AG04450 (cell line): ENCODE measurements around the gene KCNK17. TPM values are rescaled to one million over a fixed set of nuclear protein-coding genes. Genes with fewer than 3 reads are reported as not detected.

Experiments used
- CTCF ChIA-PET: fragments of 300-600, 350-600 bp; formaldehyde crosslinking; extraction: SDS; loops from one replicate; lab custom pipeline; 2022; ENCODE audit warnings: antibody characterized with exemption, inconsistent platforms; lab: Charles Lee
- POLR2A ChIA-PET: fragments of 350-600 bp; formaldehyde crosslinking; extraction: SDS; loops from one replicate; lab custom pipeline; 2021; ENCODE audit warnings: antibody characterized with exemption, inconsistent platforms; lab: Yijun Ruan, JAX
- DNase-seq: peaks from one replicate; pipeline ENCODE4 v3.0.0-alpha.2; 2011; ENCODE audit warnings: low read depth, low spot score
- H3K27ac ChIP-seq: one replicate; pipeline ENCODE4 v1.5.1; 2012; ENCODE audit warnings: low read depth, low read length, control low read depth
- H3K27me3 ChIP-seq: one replicate; pipeline ENCODE4 v1.6.0; 2012; ENCODE audit warnings: low read length; ENCODE audit not compliant: control insufficient read depth, insufficient read depth
- H3K4me3 ChIP-seq: 2 replicates; pipeline ENCODE4 v1.5.1; 2011; ENCODE audit warnings: mild to moderate bottlenecking, low read depth, low read length, control low read depth
- H3K9me3 ChIP-seq: 2 replicates; pipeline ENCODE4 v1.5.1; 2012; ENCODE audit warnings: low read length; ENCODE audit not compliant: control insufficient read depth, insufficient read depth
- CTCF ChIP-seq: IDR thresholded peaks from 2 replicates; pipeline ENCODE4 v1.5.1; 2011; ENCODE audit warnings: low read depth, low read length, control low read depth, inconsistent platforms
- polyA plus RNA-seq: library from polyadenylated mRNA; depleted of rRNA; stranded (reverse); fragments of >200 nt; gene quantifications from 2 replicates; pipeline ENCODE4 v1.2.3, GENCODE V29; 2011; rRNA removed

KCNK17 gene
- polyA plus RNA-seq, 1 experiment: not detected

GRCh38 chr6:39250507-39250906, 63.7 kb downstream of the KCNK17 start:
- H3K27ac ChIP-seq: no peak overlapping the region
- CTCF ChIA-PET: no interaction called here
- no peak overlapping the region for H3K4me3 ChIP-seq
- DNase-seq: no peak
- H3K9me3 ChIP-seq: no peaks in the 10 kb centered on the region
- H3K27me3 ChIP-seq: no peaks in the 10 kb centered on the region
- POLR2A ChIA-PET: no interaction called here
- no peak for TF ChIP-seq CTCF

- Histone ChIP-seq H3K27me3 (no peaks in the 10 kb centered on the region), H3K4me3 (no peak overlapping the region), H3K9me3 (no peaks in the 10 kb centered on the region), H3K27ac (no peak overlapping the region)
- POLR2A ChIA-PET: no interaction called here
- no peak for TF ChIP-seq CTCF
- no peak for DNase-seq
- CTCF ChIA-PET: no interaction called here
Measured at GRCh38 chr6:39249278-39249677, 64.9 kb downstream of the KCNK17 start.

Other genes with a start within 250 kb of the KCNK17 start
- 10.2 and 12.8 TPM in 2 replicates for gene SAYSD1, start 199.2 kb downstream of the KCNK17 start, polyA plus RNA-seq
- gene KCNK5, start 84.9 kb downstream of the KCNK17 start, polyA plus RNA-seq: not detected in 2 replicates
- gene KCNK16, start 8.3 kb upstream of the KCNK17 start, polyA plus RNA-seq: not detected in 2 replicates